AG08395 (cell line): ENCODE data around the gene EXOC3L1.

Source experiments
- DNase-seq: peaks from one replicate; pipeline ENCODE4 v3.0.0; 2012; ENCODE audit warnings: mixed read lengths, low spot score

The EXOC3L1 gene

GRCh38 chr16:67197704-67198103 is 7.8 kb upstream of the EXOC3L1 start:
- no peak for DNase-seq

- DNase-seq, result no peak
Measured at GRCh38 chr16:67196881-67197280, 6.9 kb upstream of the EXOC3L1 start.

- no peak for DNase-seq
Measured at GRCh38 chr16:67195676-67196075, 5.7 kb upstream of the EXOC3L1 start.

- DNase-seq, result no peak
Measured at GRCh38 chr16:67194260-67194659, 4.3 kb upstream of the EXOC3L1 start.

- DNase-seq, result no peak
Measured at GRCh38 chr16:67193536-67193935, 3.6 kb upstream of the EXOC3L1 start.

- DNase-seq, result no peak
Measured at GRCh38 chr16:67192781-67193361, 2.9 kb upstream of the EXOC3L1 start.

GRCh38 chr16:67191995-67192681 is 2.2 kb upstream of the EXOC3L1 start, which contains the start of gene E2F4:
TSS of gene E2F4 (plus strand) at chr16:67192155. CDS start at chr16:67192228, 73 bp downstream.
- DNase-seq, result peak; percentile 94

- no peak for DNase-seq
Measured at GRCh38 chr16:67191411-67191994, 1.6 kb upstream of the EXOC3L1 start.

- DNase-seq, result no peak
Measured at GRCh38 chr16:67190448-67191399, 788 bp upstream of the EXOC3L1 start.

- DNase-seq, result no peak
Measured at GRCh38 chr16:67188798-67189197, 1.1 kb downstream of the EXOC3L1 start.

- DNase-seq, result no peak
Measured at GRCh38 chr16:67188323-67188722, 1.6 kb downstream of the EXOC3L1 start.

- DNase-seq, result no peak
Measured at GRCh38 chr16:67187175-67187890, 2.6 kb downstream of the EXOC3L1 start.

- peak; percentile 48 for DNase-seq
Measured at GRCh38 chr16:67186550-67186950, 3.4 kb downstream of the EXOC3L1 start.

GRCh38 chr16:67185651-67186134 is 4.2 kb downstream of the EXOC3L1 start:
- DNase-seq, result no peak

GRCh38 chr16:67184995-67185650 is 4.8 kb downstream of the EXOC3L1 start:
- peak; percentile 80 for DNase-seq

- DNase-seq, result no peak
Measured at GRCh38 chr16:67184453-67184994, 5.4 kb downstream of the EXOC3L1 start.

GRCh38 chr16:67183627-67184452 is 6.1 kb downstream of the EXOC3L1 start, which contains the start of gene MATCAP1:
TSS of gene MATCAP1 (minus strand) at chr16:67183963. CDS start at chr16:67180610, 3,353 bp downstream.
- DNase-seq, result peak; percentile 99

- DNase-seq, result no peak
Measured at GRCh38 chr16:67183284-67183626, 6.7 kb downstream of the EXOC3L1 start.

GRCh38 chr16:67182288-67182687 is 7.6 kb downstream of the EXOC3L1 start:
- DNase-seq, result no peak

GRCh38 chr16:67181346-67181745 is 8.6 kb downstream of the EXOC3L1 start:
- peak; percentile 80 for DNase-seq
